HG02884 (cell line): ENCODE data around the gene RFX2.
"Not testable (repeated sequence)": the region's sequence is repeated elsewhere in the genome, so short reads cannot be mapped to it uniquely, and the experiment has no call there.

Source experiments
- ATAC-seq: cut with Tn5 transposase; IDR thresholded peaks from one replicate; pipeline ENCODE4 v1.9.1; 2021; ENCODE audit warnings: mild to moderate bottlenecking, moderate library complexity; ENCODE audit not compliant: unreplicated experiment

Gene RFX2

GRCh38 chr19:5993648-5994358 is 116.5 kb downstream of the RFX2 start:
- ATAC-seq = no peak

GRCh38 chr19:5993201-5993600 is 117.1 kb downstream of the RFX2 start:
- ATAC-seq = no peak

GRCh38 chr19:5992756-5993155 is 117.5 kb downstream of the RFX2 start:
- ATAC-seq = no peak

GRCh38 chr19:5991244-5991838 is 119.0 kb downstream of the RFX2 start:
- ATAC-seq = no peak

- ATAC-seq = no peak
Measured at GRCh38 chr19:5990289-5990797, 120.0 kb downstream of the RFX2 start.

GRCh38 chr19:5989388-5990074 is 120.8 kb downstream of the RFX2 start:
- ATAC-seq = no peak

GRCh38 chr19:5988517-5989387 is 121.5 kb downstream of the RFX2 start:
- no peak for ATAC-seq

- no peak for ATAC-seq
Measured at GRCh38 chr19:5987077-5987818, 123.1 kb downstream of the RFX2 start.

GRCh38 chr19:5985837-5986236 is 124.5 kb downstream of the RFX2 start:
- ATAC-seq = not testable (repeated sequence)

GRCh38 chr19:5985098-5985783 is 125.1 kb downstream of the RFX2 start:
- ATAC-seq = no peak

- ATAC-seq = no peak
Measured at GRCh38 chr19:5984600-5984999, 125.7 kb downstream of the RFX2 start.

GRCh38 chr19:5983367-5983955 is 126.8 kb downstream of the RFX2 start:
- no peak for ATAC-seq

- ATAC-seq = no peak
Measured at GRCh38 chr19:5978606-5979552, 131.4 kb downstream of the RFX2 start.

- peak; percentile 85 for ATAC-seq
Measured at GRCh38 chr19:5977785-5978605, 132.3 kb downstream of the RFX2 start, which contains the start of gene RANBP3. TSS of gene RANBP3 (minus strand) at chr19:5978140. CDS start at chr19:5978082, 58 bp downstream.

- peak; percentile 5 for ATAC-seq
Measured at GRCh38 chr19:5977222-5977784, 133.0 kb downstream of the RFX2 start.

- no peak for ATAC-seq
Measured at GRCh38 chr19:5976768-5977167, 133.5 kb downstream of the RFX2 start.

GRCh38 chr19:5975388-5975728 is 134.9 kb downstream of the RFX2 start:
- no peak for ATAC-seq
